Skeletal muscle satellite cell (primary cell): ENCODE data around the gene ARL4A.

ENCODE experiments used
- H3K27me3 ChIP-seq: 2 replicates; pipeline ENCODE4 v1.7.0; 2013; ENCODE audit warnings: low read length; ENCODE audit not compliant: control insufficient read depth, insufficient read depth
- H3K36me3 ChIP-seq: 2 replicates; pipeline ENCODE4 v1.7.0; 2013; ENCODE audit warnings: mild to moderate bottlenecking, control low read depth, low read length; ENCODE audit not compliant: insufficient read depth
- H3K4me1 ChIP-seq: 2 replicates; pipeline ENCODE4 v1.7.0; 2013; ENCODE audit warnings: low read length; ENCODE audit not compliant: control insufficient read depth, insufficient read depth
- H3K4me2 ChIP-seq: 2 replicates; pipeline ENCODE4 v1.7.0; 2013; ENCODE audit warnings: mild to moderate bottlenecking, low read length
- H3K4me3 ChIP-seq: 2 replicates; pipeline ENCODE4 v1.7.0; 2013; ENCODE audit warnings: low read length
- H3K9ac ChIP-seq: 2 replicates; pipeline ENCODE4 v1.7.0; 2013; ENCODE audit warnings: mild to moderate bottlenecking, low read depth, low read length, moderate library complexity
- H3K9me3 ChIP-seq: replicated peaks from 2 replicates; pipeline ENCODE4 v1.7.0; 2013; ENCODE audit warnings: mild to moderate bottlenecking, control low read depth, low read length

Gene ARL4A

GRCh38 chr7:12708314-12708713 lies 20.9 kb downstream of the ARL4A start:
- Histone ChIP-seq H3K4me2 (peak overlapping the region; percentile 16), H3K4me1 (peaks cover 67% of the 10 kb centered on the region), H3K9me3 (no peaks in the 10 kb centered on the region), H3K9ac (no peak overlapping the region), H3K27me3 (no peaks in the 10 kb centered on the region), H3K36me3 (no peaks in the 10 kb centered on the region), H3K4me3 (no peak overlapping the region)

GRCh38 chr7:12709726-12710502 lies 22.5 kb downstream of the ARL4A start:
- Histone ChIP-seq H3K4me1 (peaks cover 76% of the 10 kb centered on the region), H3K36me3 (no peaks in the 10 kb centered on the region), H3K9ac (no peak overlapping the region), H3K4me3 (no peak overlapping the region), H3K9me3 (no peaks in the 10 kb centered on the region), H3K4me2 (peak overlapping the region; percentile 2), H3K27me3 (no peaks in the 10 kb centered on the region)

GRCh38 chr7:12711124-12711523 lies 23.7 kb downstream of the ARL4A start:
- Histone ChIP-seq H3K4me1 (peaks cover 78% of the 10 kb centered on the region), H3K36me3 (no peaks in the 10 kb centered on the region), H3K4me2 (no peak overlapping the region), H3K4me3 (no peak overlapping the region), H3K9me3 (no peaks in the 10 kb centered on the region), H3K9ac (no peak overlapping the region), H3K27me3 (no peaks in the 10 kb centered on the region)

GRCh38 chr7:12712236-12712635 lies 24.8 kb downstream of the ARL4A start:
- Histone ChIP-seq H3K27me3 (no peaks in the 10 kb centered on the region), H3K36me3 (no peaks in the 10 kb centered on the region), H3K9ac (no peak overlapping the region), H3K9me3 (no peaks in the 10 kb centered on the region), H3K4me1 (peaks cover 78% of the 10 kb centered on the region), H3K4me2 (no peak overlapping the region), H3K4me3 (no peak overlapping the region)

- Histone ChIP-seq H3K9me3 (no peaks in the 10 kb centered on the region), H3K27me3 (no peaks in the 10 kb centered on the region), H3K36me3 (no peaks in the 10 kb centered on the region), H3K4me2 (no peak overlapping the region), H3K4me3 (no peak overlapping the region), H3K4me1 (peaks cover 70% of the 10 kb centered on the region), H3K9ac (peak overlapping the region; percentile 4)
Observed at GRCh38 chr7:12713625-12714378, 26.4 kb downstream of the ARL4A start.

GRCh38 chr7:12714379-12714737 lies 26.9 kb downstream of the ARL4A start:
- Histone ChIP-seq H3K9ac (peak overlapping the region; percentile 4), H3K9me3 (no peaks in the 10 kb centered on the region), H3K4me1 (peaks cover 70% of the 10 kb centered on the region), H3K4me2 (no peak overlapping the region), H3K4me3 (no peak overlapping the region), H3K27me3 (no peaks in the 10 kb centered on the region), H3K36me3 (no peaks in the 10 kb centered on the region)

GRCh38 chr7:12715372-12716133 lies 28.1 kb downstream of the ARL4A start:
- H3K4me2 ChIP-seq, result peak overlapping the region; percentile 74
- peaks cover 69% of the 10 kb centered on the region for H3K4me1 ChIP-seq
- no peaks in the 10 kb centered on the region for H3K9me3 ChIP-seq
- H3K9ac ChIP-seq, result peak overlapping the region; percentile 74
- peak overlapping the region; percentile 56 for H3K4me3 ChIP-seq
- H3K36me3 ChIP-seq, result no peaks in the 10 kb centered on the region
- H3K27me3 ChIP-seq, result no peaks in the 10 kb centered on the region

GRCh38 chr7:12716134-12716681 lies 28.8 kb downstream of the ARL4A start:
- Histone ChIP-seq H3K9ac (peak overlapping the region; percentile 74), H3K4me3 (no peak overlapping the region), H3K9me3 (no peaks in the 10 kb centered on the region), H3K4me2 (peak overlapping the region; percentile 74), H3K36me3 (no peaks in the 10 kb centered on the region), H3K27me3 (no peaks in the 10 kb centered on the region), H3K4me1 (peaks cover 70% of the 10 kb centered on the region)

GRCh38 chr7:12716722-12717121 lies 29.3 kb downstream of the ARL4A start:
- Histone ChIP-seq H3K4me2 (no peak overlapping the region), H3K9ac (peak overlapping the region; percentile 74), H3K36me3 (no peaks in the 10 kb centered on the region), H3K4me3 (no peak overlapping the region), H3K9me3 (no peaks in the 10 kb centered on the region), H3K4me1 (peaks cover 70% of the 10 kb centered on the region), H3K27me3 (no peaks in the 10 kb centered on the region)

GRCh38 chr7:12719141-12719919 lies 31.9 kb downstream of the ARL4A start:
- Histone ChIP-seq H3K9me3 (no peaks in the 10 kb centered on the region), H3K27me3 (no peaks in the 10 kb centered on the region), H3K9ac (peak overlapping the region; percentile 61), H3K4me1 (peaks cover 51% of the 10 kb centered on the region), H3K36me3 (no peaks in the 10 kb centered on the region), H3K4me3 (no peak overlapping the region), H3K4me2 (peak overlapping the region; percentile 65)
